ENCODE results near the gene RENBP.
A peak's percentile ranks its signal among the peaks of the same experiment; 100 is the strongest.

DNA sequence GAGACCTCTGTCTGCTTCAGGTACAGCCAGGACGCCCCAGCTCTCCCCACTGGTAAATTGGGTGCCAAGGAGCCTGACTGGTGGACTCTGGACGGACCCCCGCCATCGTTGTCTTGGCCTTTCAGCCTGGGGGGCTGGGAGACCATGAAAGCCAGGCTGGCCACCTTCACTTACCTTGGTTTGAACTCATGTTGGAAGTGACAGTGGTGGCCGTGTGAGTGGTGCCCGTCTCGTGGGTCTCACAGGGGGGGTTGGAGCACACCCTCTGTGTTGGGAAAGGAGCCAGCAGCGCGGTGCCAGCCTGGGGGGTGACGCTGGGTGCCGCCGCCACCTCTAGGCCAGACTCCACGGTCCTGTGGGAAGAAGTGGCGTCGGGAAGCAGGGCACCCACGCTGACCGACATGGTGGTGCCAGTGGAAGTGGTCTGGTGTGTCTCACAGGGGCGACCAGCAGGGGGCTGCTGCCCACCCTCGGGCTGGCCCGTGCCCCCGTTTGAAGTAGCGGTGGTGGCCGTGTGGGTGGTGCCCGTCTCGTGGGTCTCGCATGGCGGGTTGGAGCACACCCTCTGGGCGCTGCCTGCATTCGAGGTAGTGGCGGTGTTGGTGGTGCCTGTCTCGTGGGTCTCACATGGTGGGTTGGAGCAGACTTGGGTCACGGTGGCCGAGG lies 9.6 kb upstream of the RENBP start:
- TF ChIP-seq, protein P1, sequence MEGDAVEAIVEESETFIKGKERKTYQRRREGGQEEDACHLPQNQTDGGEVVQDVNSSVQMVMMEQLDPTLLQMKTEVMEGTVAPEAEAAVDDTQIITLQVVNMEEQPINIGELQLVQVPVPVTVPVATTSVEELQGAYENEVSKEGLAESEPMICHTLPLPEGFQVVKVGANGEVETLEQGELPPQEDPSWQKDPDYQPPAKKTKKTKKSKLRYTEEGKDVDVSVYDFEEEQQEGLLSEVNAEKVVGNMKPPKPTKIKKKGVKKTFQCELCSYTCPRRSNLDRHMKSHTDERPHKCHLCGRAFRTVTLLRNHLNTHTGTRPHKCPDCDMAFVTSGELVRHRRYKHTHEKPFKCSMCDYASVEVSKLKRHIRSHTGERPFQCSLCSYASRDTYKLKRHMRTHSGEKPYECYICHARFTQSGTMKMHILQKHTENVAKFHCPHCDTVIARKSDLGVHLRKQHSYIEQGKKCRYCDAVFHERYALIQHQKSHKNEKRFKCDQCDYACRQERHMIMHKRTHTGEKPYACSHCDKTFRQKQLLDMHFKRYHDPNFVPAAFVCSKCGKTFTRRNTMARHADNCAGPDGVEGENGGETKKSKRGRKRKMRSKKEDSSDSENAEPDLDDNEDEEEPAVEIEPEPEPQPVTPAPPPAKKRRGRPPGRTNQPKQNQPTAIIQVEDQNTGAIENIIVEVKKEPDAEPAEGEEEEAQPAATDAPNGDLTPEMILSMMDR (IDR thresholded peaks at IDR 0.05) = peak; percentile 18; the same call in 1 of the 2 replicates
- TF ChIP-seq ELF1 (IDR thresholded peaks at IDR 0.05) (no peak), RXRA (IDR thresholded peaks at IDR 0.05; ENCODE audit: borderline replicate concordance, low read depth) (no peak), NFIC (IDR thresholded peaks at IDR 0.05; ENCODE audit: borderline replicate concordance) (no peak), TAF1 (IDR thresholded peaks at IDR 0.05; ENCODE audit: borderline replicate concordance, low read depth, low read length) (no peak), RAD21 (IDR thresholded peaks at IDR 0.05; ENCODE audit: low read length) (no peak), EZH2phosphoT487 (IDR thresholded peaks at IDR 0.05; ENCODE audit: borderline replicate concordance, low read depth) (no peak), USF1 (IDR thresholded peaks at IDR 0.05; ENCODE audit: borderline replicate concordance, low read depth) (no peak)

Data from SK-N-SH (cell line).